A204.1 (cell line): Measurements from ENCODE around the gene ARHGAP29.

Experiments used
- FAIRE-seq: peaks from 2 replicates; lab custom pipeline; 2012; peaks lifted over from hg19 to GRCh38; lab: Jason Lieb, UNC

The ARHGAP29 gene, protein sequence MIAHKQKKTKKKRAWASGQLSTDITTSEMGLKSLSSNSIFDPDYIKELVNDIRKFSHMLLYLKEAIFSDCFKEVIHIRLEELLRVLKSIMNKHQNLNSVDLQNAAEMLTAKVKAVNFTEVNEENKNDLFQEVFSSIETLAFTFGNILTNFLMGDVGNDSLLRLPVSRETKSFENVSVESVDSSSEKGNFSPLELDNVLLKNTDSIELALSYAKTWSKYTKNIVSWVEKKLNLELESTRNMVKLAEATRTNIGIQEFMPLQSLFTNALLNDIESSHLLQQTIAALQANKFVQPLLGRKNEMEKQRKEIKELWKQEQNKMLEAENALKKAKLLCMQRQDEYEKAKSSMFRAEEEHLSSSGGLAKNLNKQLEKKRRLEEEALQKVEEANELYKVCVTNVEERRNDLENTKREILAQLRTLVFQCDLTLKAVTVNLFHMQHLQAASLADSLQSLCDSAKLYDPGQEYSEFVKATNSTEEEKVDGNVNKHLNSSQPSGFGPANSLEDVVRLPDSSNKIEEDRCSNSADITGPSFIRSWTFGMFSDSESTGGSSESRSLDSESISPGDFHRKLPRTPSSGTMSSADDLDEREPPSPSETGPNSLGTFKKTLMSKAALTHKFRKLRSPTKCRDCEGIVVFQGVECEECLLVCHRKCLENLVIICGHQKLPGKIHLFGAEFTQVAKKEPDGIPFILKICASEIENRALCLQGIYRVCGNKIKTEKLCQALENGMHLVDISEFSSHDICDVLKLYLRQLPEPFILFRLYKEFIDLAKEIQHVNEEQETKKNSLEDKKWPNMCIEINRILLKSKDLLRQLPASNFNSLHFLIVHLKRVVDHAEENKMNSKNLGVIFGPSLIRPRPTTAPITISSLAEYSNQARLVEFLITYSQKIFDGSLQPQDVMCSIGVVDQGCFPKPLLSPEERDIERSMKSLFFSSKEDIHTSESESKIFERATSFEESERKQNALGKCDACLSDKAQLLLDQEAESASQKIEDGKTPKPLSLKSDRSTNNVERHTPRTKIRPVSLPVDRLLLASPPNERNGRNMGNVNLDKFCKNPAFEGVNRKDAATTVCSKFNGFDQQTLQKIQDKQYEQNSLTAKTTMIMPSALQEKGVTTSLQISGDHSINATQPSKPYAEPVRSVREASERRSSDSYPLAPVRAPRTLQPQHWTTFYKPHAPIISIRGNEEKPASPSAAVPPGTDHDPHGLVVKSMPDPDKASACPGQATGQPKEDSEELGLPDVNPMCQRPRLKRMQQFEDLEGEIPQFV

DNA sequence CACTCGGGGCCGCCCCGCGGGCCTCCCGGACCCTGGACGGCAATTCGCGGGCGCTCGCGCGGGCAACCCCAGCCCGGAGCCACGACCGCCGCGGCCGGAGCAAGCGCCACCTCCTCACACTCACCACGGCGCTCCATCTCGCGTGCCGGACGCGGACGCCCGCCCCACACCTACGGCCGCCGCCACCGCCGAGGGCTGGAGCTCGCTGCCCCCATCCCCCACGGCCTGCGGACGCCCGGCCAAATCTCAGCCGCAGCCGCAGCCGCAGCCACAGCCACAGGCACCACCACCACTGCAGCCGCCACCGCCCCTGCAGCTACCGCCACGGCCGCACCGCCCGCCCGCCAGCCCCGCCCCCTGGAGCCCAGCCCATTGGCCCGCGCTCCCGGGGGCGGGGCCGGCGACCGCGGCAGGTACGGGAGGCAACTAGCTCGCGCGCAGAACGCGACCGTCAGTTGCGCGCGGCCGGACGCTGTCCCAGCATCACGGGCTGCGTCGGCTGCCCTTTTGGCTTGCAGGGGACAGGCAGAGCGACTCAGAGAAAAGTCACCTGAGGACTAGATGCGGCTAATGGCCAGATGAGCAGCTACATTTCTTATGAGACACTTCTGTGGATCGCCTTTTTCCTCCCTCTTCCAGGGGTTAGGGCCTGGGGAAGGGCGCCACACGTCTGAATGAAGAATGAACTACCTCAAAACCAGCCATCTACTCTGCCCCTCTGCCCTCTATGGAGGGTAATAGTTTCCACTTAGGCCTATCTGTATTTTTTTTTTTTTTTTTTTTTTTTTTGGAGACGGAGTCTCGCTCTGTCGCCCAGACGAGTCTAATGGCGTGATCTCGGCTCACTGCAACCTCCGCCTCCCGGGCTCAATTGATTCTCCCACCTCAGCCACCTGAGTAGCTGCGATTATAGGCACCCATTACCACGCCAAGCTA lies at the start of gene ARHGAP29:
ARHGAP29 (minus strand) TSS at position 294 of the 936 bp plus-strand sequence. CDS start 5,973 bp downstream, outside the sequence.
- no peak for FAIRE-seq

DNA sequence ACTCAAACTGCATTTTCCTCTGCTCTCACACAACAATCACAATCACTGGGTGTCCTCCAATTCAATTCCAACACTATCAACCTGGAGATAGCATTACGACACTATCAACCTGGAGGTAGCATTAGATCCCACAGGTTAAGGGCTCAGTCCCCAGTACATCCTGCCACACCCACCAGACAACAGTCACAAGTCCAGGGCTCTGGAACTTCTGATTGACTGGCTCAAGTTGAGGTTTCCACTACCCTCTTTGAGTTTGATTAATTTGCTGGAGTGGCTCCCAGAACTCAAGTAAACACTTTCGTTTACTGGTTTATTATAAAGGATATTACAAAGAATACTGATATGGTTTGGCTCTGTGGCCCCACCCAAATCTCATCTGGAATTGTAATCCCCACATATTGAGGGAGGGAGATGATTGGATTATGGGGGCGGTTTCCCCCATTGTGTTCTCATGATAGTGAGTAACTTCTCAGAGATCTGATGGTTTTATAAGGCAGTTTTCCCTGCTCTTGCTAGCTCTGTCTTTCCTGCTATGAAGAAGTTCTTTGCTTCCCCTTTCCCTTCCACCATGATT lies 49.6 kb upstream of the ARHGAP29 start:
- no peak for FAIRE-seq

DNA sequence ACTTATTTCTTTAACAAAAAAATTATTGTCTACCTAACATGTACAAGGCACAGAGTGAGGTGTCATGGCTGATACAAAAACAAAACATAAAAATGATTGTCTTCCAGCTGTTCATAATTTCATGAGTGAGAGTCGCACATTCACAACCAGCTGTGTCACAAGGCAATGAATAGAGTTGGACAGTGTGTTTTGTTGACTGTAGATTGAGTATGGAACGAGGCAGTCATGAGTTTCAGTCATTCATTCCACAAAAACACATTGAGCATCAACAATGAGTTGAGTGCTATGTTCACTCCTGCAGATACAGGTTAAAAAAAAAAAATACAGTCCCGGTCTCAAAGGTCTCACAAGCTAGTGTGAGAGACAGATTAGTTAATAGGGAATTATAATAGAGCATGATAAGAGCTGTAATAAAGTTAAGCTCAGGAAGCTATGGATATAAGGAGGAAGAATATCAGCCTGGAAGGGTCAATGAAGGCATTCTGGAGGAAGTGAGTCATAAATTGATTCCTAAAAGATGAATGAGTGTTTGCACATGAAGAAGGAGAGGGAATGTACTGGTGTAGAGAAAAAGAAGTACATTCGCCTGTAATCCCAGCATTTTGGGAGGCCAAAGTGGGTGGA lies 47.8 kb upstream of the ARHGAP29 start:
- FAIRE-seq: no peak

DNA sequence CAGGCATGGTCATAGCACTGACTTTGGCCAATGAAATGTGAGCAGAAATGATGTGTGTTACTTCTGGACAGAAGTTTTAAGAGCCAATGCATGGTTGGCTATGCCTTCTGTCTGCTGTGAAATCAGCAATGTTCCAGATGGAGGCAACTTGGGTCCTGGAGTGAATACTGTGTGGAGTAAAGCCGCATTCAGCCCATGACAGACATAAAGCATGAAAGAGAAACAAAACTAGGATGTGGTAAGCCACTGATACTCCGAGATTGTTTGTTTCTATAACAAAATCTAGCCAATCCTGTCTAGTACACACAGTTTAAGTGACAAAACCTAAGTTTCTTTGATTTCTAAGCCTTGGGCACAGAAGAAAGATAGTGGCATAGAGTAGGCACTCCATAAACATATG lies 47.1 kb upstream of the ARHGAP29 start:
- no peak for FAIRE-seq

DNA sequence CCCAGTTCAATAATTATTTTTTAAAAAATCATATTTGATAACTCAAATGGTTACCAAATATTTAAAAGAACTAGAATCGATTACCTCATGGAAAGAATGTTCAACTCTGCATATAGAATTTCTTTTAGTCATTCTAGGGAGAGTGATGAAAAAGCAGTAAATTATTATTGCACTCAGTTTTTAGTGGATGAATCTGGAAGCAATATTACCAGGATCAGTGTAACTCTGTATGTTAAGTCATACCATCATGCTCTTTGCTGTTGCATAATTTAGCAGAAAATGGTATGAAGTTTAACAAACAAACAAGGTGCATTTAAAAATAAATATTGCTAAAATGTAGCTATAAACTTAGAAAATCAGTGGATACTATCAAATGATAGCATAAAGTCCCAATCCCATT lies 46.1 kb upstream of the ARHGAP29 start:
- no peak for FAIRE-seq

DNA sequence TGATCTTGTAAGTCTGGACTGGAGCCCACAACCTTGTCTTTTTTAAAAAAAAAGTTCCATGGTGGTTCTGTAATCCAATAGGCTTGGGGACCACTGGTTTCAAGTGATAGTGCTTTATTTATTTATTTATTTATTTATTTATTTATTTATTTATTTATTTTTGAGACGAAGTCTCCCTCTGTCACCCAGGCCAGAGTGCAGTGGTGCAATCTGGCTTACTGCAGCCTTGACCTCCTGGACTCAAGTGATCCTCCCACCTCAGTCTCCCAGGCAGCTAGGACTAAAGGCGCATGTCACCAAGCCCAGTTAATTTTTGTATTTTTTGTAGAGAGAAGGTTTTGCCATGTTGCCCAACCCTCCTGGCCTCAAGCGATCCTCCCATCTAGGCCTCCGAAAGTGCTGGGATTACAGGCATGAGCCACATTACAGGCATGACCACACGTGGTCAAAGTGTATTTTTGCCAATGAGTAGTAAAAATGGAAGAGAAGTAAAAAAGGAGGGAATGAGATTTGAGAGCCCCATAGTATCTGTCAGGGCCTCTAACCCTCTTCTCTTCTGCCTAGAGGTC lies 44.8 kb upstream of the ARHGAP29 start:
- no peak for FAIRE-seq

DNA sequence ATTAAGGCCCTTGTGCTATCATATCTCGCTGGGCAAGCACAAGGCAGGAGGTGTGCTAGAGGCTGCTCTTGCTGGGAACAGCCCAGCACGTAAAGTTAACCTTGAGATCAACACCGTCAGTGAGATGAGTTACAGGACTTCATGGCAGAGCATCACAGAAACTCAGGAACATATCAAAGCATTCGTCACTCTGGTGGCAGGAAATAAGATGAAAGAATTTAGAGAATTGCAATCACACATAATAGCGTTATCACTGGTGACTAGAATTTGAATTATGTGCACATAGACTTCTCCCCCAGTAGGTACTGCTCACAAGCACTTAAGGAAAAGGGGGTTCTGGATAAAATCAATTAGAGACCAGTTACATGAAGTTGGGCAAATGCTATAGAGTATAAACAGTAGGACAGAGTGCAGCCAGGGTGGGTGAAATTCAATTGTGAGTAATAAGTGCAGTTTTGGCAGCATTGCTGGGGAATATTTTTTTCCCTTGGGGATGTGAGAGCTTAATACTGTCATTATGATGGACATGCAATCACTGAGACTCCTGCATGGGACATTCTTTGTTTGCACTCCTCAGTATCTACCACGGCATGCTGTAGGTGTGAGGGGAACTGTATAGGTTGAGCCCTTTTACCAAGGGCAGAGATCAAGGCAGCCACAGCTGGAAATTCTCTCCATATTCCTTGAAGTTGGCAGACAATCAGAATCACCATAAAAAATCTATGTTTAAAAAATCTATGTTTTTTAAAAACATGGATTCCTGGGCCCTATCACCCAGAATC lies 44.2 kb upstream of the ARHGAP29 start:
- no peak for FAIRE-seq

DNA sequence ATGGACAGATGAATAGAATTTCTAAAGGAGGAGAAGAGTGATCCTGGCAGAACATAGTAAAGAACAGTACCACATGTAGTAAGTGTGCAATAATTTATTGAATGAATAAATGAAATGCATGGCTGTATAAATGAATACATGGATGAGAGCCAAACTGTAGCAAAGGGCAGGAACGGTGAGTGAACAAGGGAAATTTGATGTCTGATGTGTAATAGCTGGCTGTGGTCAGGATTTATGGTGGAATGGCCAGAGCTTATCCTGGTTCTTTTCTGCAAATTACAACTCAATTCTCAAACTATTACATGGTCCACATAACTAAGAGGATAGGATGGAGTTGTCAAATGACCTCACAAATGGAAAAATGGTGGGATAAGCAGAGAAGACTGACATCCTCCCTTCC lies 43.2 kb upstream of the ARHGAP29 start:
- FAIRE-seq: no peak

DNA sequence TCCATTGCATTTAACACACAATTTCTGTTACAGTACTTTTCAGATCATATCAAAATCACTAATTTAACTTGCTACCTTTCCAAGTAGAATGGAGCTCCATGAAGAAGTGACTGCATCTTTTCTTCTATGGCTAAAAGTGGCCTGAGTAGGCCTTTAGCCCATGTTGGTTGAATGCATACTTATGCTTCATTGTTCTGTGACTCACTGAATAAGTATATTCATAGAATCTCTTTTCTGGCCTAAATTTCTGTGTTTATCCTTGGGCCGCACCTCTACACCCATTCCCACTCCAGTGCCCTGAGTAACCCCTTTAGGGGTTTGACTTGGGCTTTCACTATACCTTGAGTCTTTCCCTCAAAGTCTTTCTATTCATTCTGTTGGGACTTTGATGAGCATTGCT lies 42.1 kb upstream of the ARHGAP29 start:
- FAIRE-seq: no peak

DNA sequence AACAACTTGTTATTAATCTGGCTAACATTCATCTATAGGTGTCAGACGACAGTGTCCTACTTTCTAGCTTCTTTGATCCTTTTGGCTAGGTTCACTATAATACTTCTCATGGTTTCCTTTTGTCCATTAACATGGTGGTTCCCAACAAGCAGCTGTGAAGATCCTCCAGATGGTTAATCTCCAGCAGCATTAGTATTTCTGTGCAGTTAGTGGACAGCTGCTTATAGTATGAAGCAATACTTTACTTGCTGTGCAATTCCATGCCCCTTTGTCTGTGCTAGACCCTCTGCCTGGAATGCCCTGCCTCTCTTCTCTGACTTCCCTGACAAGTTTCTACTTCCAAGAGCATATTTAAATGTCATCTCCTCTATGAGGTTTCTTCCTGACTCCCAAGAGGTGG lies 41.7 kb upstream of the ARHGAP29 start:
- FAIRE-seq: no peak

DNA sequence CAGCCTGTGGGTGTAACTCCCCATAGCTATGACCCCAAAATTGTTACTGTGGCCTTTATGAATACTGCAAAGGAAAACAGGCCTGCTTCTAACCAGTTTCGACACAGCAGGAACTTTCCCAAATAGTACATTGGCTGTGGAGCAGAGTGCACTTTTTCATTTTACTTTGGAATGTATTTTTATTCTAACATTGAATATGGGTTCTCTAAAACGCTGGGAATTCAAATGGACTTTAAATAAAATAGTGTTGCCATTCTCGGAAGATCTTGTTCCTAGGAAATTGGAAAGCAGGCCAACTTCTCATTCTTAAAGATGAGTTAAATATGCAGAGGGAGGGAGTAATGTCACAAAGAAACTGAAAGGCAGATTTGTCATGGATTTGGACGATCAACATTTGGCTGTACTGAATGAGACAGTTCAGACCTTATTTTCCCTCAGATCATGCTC lies 39.6 kb upstream of the ARHGAP29 start:
- FAIRE-seq: no peak

DNA sequence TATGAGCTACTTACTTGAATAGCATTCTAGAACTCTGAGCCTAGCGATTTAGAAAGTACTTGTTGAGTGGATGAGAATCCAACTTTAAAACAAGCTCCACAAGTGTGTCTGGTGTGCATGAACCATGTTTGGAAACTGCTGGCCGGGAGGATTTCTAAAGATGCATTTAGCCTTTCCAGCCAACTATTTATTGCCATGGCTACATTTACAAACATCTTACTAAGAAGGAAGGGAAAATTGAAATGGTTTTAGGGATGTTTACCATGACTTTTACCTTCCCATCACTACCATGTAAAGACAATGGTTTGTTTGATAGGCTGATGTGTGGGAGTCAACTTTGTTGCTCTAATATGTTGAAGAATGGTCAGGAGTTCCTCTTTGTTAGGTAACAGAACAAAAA lies 37.7 kb upstream of the ARHGAP29 start:
- FAIRE-seq: no peak

DNA sequence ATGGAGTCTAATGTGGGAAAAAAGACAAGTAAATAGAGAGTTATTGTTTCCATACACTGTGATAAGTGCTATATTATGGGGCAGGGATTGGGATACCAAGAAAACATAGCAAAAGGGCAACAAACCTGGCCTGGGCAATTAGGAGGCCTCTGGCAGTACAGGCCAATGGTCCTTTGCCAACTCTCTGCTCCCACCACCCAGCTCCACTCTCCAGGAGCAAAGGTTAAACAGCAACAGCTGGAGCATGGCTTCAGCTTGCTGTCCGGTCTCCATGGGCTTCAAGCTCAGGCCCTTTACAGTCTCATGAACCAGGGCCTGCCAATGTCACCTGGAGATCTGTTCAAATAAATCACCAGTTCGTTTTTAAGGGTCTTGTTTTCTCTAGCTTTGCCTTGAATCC lies 37.2 kb upstream of the ARHGAP29 start:
- no peak for FAIRE-seq

DNA sequence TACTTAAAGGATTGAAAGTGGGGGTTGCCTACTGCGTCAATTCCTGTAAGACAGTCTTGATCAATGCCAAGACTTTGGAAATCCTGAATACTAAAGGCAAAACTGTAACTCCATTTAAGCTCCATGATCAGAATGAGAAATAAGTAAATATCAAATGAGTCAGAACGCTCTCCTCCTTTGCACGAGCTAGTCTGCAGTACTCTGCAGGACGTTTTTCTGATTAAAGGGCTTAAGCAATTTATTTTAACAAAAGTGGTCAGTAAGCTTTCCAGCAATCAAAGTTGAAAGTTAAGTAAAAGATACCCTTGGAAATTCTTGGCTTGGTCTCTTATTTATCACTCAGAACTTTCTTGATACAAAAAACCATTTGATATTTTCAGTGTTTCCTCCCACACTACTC lies 35.7 kb upstream of the ARHGAP29 start:
- no peak for FAIRE-seq

DNA sequence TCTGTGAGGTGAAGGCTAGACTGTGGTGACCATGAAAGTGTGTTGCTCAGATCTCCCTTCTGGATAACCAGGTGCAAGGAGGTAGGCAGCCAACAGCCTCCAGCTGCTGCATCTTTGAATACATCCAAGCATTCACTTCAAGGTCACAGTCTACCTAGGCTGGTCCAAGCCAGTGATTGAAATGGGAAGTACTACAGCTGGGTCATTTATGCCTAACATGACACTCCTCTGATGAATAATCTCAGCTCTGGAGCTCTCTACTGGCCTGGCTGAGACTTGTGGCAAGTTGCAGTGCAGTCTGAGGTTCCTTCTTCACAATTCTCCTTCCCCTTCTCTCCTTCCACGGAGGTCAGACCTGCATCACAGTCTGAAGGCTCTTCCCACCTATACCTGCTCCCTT lies 35.0 kb upstream of the ARHGAP29 start:
- FAIRE-seq: no peak

DNA sequence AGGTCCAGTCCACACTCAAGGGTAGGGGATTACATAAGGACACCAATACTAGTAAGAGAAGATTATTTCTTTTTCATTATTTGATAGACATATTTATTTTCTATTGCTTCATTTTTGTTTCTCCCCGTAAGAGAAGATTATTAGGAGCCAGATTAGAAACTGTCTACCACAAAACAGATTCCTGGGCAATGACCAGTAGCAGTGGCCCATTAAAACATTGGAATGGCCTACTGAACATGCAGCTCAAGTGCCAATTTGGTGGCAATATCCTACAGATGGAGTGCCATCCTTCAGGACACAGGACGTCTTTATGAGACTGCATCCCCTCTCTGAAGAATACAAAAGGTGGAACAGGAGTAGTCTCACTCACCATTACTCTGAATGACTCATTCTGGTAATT lies 34.0 kb upstream of the ARHGAP29 start:
- no peak for FAIRE-seq

DNA sequence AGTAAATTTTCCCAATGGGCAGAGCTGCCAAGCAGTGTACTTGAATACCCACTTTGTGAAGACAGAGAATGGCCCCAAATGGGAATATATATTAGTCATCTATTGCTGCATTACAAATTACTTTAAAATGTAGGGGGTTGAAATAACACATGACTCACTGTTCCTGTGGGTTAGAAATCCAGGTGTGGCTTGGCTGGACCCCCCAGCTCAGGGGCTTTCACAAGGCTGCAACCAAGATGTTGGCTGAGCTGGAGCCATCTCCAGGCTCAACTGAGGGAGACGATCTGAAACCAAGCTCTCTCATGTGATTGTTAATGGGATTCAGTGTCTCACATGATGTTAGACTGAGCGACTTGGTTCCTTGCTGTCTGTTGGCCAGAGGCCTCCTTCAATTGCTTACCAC lies 33.4 kb upstream of the ARHGAP29 start:
- FAIRE-seq: no peak

DNA sequence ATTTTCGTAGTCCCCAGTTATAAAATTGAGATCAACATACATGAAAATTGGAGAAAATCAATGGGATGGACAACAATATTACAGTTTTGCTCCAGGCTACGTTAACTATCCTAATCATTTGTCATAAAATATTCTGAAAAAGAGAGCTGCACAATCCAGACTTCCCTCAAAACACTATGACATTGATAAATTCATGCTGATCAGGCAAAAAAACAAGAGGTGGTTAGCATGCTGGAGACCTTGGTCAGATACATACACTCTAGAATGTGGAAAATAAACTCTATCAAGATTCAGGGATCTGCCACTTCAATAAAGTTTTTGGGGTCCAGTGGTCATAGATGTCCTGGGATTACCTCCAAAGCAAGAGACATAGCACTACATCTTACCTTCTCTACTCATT lies 32.5 kb upstream of the ARHGAP29 start:
- no peak for FAIRE-seq

DNA sequence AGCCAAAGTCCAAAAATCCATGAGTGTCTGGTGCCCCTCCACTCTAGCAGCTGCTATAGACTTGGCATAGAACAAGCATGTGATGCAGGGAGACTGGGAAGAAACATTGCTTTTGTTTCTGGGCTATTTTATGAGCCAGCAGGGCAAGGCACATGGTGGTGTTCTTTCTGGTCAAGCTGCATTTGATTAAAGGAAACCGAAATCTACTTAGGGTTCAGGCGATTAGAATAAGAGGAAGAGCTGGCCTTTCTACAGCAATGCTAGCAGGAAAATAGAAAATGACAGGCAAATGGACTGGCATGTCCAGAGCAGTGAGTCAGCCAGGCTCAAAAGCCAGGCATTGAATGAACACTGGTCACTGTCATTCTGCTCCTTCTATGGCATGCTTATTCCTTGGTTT lies 28.5 kb upstream of the ARHGAP29 start:
- no peak for FAIRE-seq
